Activated naive CD4-positive, alpha-beta T cell (primary cell): ENCODE measurements around the gene DCAKD.

Source experiments
- DNase-seq, 4 experiments: peaks; one replicate each; lab custom pipeline; 2025; lab: John Stamatoyannopoulos, UW

Gene DCAKD, protein sequence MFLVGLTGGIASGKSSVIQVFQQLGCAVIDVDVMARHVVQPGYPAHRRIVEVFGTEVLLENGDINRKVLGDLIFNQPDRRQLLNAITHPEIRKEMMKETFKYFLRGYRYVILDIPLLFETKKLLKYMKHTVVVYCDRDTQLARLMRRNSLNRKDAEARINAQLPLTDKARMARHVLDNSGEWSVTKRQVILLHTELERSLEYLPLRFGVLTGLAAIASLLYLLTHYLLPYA

DNA sequence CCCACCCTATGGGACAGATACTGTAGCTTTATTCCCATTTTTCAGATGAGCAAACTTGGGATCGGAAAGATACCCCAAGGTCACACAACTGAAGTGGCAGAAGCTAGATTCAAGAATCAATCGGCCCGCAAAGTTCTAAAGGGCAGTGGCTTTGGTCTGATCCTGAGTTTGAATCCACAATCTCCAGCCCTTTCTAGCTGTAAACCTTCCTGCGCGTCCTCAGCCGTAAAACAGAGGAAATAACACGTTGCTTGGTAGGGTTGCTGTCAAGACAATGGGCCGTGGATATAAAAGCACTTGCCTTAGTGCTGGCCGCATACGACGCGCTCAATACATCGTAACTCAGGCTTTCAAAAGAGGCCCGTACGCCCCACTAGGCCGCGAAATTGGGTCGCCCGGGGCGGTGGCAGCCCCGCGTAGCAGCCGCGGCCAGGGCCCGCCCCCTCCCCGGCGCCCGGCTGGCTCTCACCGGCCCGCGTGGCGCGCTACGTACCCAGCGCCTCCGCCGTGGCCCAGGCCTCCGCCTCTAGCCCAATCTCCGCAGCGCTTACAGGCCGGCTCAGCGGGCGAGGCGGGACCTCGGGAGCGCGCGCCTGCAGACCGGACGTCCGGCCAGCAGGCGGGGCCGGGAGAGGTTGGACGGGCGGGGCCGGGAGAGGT is at the start of gene DCAKD:
Gene DCAKD (minus strand): TSS at position 573 of the 660 bp plus-strand sequence. CDS start 16,747 bp downstream, outside the sequence.
- peak; percentile 59 to 84 (median 70) for DNase-seq

DNA sequence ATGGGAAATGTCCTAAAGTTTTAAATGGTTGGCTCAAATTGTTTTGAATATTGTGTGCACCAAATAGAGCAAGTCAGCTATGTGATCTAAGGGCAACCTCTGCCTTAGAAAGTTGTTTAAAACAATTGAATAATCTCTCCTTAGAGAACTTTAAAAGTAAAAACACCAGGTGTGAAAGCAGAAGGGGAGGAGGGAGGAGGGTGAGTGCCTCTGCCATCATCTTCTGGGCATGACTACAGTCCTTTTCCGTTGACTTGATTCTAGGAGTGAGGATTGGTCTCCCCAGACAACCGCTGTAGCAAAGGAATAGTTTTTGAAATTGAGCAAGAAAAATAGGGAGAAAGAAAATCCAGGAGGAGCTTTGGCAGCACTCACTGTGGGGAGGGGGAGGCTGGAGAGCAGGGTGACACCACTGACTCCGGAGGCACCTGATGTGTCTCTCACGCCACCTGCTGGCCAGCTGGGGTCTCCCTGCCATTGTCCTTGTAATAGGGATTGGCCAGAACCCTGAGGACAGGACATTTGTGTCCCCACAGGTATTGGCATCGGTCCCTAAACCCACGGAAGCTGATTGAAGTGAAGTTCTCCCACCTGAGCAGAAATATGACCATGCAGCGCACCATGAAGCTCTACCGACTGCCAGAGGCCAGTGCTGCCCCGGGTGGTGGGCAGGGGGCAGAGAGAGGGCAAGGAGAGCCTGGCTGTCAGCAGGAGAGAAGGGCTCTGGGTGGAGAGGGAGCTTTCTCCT is 47.6 kb upstream of the DCAKD start:
- peak; percentile 16 to 72 (median 54) for DNase-seq

DNA sequence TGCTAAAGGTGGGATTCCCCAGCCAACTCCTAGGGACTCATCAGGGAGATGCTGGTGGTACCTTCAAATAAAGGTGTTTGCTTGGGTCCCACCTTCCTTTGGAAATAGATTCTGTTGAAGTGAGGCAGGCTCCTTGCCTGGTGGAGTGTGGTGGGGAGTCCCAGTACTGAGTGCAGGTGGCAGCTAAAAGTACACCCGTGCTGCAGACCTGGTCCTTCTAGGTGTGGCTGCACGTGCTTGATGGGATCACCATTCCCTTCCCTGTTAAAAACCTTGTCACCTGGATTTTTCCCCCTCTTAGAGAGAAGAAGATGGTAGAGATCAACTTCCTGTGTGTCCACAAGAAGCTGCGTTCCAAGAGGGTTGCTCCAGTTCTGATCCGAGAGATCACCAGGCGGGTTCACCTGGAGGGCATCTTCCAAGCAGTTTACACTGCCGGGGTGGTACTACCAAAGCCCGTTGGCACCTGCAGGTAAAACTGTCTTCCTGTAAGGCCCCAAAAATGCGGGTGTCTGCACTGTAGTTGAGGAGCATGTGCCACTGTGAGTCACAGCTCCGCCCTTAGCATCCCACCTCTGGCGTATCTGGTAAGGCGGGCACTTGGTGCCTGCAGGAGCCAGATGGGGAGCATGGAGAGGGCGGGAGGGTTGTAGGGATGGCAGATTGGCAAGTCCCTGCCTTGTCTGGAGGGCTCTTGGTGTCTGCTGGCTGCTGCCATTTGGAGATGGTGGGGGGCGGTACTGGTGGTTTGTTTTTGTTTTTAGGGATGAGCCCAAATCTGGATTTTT is 46.8 kb upstream of the DCAKD start:
- DNase-seq = no peak

DNA sequence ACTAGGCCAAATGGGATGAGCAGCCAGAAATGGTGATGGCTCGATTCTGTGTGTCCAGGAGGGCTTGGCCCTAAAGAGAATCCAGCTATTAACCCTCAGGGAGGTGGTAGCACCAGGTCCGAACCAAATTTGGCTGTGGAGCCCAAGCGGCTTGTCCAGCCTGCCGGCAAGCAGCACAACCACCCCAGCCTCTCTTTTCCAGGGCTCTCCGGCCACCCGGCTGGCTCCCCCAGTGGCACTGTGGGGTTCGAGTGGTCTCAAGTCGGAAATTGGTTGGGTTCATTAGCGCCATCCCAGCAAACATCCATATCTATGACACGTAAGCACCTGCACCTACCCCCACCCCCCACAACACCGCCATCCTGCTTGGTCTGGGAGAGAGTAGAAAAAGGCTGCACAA is 45.5 kb upstream of the DCAKD start:
- DNase-seq = no peak

DNA sequence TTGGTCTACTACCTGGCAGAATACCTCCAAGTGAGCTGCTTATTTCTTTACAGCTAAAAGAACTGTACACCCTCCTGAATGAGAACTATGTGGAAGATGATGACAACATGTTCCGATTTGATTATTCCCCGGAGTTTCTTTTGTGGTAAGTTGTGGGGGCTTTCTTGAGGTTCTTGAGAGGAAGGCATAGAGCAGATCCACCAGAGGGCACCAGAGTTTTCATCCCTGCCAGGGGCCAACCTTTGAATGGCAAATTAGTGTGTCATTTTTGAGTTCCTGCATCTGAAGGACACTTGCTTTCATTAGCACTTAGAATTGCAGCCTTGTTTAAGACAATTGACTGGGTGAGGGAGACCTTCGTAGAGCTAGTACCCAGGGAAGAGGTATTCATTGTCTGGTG is 44.7 kb upstream of the DCAKD start:
- DNase-seq = no peak

DNA sequence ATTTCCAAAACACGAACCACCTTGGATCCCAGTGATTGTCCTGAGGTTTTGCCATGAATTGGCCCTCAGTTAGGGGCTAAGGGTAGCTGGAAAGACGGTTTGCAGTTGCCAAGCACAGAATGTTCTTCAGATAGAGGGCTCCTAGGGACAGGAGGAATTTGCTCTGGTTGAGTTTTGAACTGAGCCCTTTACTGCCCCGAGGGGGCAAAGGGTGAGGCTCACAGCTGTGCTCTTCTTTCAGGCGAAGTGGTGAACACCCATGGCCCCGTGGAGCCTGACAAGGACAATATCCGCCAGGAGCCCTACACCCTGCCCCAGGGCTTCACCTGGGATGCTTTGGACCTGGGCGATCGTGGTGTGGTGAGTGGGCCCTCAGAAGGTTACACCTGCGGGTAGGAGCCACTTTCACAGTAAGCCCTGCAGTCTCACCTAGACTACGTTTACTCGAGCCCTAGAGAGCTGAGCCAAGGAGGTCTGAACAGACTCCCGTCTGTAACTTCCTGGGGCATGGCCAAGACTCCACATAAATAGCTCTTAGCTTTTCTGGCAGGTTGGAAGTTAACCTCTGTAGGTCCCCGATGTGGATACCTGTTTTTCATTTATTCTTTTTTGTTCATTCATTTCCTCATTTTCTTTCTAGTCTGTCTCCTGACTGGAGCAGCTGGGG is 42.1 kb upstream of the DCAKD start:
- no peak for DNase-seq

DNA sequence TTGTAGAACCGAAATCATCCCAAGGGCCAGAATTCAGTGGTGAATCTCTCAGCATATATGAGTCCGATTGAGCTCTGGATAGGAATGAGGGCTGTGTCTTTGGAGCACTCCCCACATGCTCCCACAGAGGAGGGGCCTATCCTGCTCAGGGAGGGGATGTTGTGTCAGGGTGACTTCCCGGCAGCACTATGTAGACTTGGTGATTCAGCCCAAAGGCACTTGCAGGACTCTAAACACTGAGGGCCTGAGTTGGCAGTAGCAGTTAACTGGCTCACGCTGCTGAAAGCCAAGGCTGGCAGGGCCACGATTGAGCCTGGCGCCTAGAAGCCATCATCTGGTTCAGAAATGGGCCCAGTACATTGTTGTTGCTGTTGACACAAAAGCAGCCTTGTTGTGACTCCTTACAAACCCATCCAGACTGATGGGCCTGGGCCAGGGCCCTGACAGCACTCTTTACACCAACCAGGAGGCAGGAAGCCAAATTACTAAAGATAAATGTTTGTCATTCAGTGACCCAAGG is 41.5 kb upstream of the DCAKD start:
- no peak for DNase-seq

DNA sequence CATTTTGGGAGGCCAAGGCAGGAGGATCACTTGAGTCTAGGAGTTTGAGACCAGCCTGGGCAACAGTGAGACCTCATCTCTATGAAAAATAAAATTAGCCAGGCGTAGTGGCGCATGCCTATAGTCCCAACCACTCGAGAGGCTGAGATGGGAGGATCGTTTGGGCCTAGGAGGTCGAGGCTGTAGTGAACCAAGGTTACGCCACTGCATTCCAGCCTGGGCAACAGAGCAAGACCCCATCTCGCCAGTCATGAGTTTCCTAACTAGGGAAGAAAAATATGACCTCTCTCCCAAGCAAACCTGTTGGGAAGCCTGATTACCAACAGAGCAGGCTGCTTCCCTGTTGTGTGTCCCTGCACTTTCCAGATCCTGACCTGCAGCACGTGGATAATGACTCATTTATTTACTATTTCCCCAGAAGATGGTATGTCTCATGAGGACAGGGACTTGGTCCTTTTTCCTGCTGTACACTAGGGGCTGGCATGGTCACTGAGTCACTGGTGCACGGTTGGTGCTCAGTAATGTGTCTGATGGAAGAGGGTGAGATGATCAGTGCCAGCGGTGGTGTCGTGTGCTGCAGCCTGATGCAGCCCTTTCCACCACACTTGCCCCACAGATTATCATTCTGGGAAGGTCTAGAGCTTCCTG is 40.5 kb upstream of the DCAKD start:
- DNase-seq = no peak

DNA sequence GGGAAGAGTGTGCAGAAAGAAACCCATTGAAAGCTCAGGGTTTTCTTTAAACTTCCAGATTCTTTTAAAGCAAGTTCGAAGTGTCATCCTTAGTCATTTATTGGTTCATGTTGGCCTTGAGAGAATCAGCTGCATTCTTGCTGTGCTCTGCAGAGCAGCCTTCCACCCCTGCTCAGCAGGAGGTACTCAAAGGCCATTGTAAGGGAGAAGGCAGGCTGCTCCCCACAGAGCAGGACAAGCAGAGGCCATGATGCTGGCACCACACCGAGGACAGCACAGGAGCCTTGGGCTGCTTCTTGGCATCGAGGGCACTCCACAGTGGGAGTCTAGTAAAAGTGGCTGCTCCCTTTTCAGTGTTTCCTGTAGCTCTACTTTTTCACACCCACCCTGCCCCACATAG is 39.3 kb upstream of the DCAKD start:
- no peak for DNase-seq

DNA sequence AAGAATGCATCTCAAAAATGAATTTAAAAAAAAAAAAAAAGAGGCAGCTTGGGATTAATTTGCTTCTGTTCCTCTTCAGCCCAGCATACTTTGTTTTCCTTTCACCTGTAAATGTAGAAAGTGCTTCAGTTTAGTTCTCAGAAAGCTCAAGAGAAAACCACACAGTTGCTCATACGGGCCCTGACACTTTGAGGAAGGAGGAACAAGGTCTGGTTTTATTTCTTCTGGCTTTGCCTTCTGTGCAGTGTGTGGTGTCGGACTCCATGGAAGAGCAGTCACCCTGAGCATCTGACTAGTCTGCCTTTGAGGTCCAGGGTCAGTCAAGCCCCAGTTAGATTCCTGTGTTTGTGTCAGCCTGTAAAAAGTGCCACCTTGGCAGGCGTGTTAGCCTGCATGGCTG is 37.3 kb upstream of the DCAKD start:
- no peak for DNase-seq

DNA sequence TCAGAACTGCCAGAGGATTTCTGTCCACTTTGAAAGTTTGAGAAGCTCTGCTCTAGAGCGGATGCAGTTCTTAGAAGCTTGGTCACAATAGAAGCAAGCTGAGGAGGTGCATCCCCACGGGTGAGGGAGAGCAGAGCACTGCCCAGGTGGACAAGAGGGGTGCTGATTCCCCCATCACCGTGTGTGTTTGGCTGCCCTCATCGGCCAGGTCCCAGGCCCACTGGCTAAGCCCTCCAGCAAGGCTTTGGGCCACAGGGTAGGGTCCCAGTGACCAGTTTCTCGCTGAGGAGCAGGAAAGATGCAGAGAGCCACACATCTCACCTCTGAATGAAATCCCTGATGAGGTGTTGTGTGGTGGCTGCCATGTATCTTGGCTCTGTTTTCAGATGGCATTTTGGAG is 36.5 kb upstream of the DCAKD start:
- no peak for DNase-seq

DNA sequence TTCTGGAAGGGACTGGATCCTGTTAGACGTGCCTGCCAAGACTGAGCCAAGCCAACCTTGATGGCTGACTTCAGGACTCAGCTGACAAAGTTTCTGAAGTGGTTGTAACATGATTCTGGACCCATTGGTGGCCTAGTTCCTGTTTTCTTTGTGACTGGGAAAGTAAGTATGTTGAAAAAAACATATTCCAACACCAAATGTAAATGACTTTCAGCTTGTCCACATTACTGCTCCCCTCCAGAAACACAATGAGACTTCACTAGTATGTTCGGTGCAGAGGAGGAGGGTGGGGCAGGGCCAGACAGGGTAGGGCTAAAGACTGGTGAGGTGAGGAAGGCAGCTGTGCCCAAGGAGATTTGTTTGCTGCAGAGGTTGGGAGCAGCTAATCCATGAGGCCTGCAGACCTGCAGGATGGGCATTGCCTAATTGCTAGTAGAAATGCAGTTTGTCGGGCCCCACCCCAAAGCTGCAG is 36.1 kb upstream of the DCAKD start:
- DNase-seq = no peak

DNA sequence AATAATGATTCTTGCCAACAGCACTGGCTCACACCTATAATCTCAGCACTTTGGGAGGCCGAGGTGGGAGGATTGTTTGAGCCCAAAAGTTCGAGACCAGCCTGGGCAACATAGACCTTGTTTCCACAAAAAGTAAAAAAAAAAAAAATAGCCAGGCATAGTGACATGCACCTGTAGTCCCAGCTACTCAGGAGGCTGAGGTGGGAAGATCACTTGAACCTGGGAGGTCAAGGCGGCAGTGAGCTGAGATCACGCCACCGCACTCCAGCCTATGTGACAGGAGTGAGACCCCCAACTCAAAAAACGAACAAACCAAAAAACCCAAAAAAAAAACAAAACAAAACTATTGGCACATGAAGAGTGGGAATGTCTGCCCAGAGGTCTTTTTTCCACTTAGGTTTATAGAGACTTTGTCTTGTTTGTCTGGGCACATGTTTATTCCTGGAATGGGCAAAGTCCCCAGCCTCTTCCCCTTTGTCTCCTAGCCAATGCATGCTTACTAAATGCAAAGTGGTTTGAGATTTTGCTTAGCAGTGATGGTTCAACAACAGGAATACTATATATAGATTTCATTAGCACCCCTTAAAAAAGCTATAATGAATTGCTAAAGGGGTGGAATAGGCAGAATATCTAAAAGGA is 35.6 kb upstream of the DCAKD start:
- DNase-seq = no peak

DNA sequence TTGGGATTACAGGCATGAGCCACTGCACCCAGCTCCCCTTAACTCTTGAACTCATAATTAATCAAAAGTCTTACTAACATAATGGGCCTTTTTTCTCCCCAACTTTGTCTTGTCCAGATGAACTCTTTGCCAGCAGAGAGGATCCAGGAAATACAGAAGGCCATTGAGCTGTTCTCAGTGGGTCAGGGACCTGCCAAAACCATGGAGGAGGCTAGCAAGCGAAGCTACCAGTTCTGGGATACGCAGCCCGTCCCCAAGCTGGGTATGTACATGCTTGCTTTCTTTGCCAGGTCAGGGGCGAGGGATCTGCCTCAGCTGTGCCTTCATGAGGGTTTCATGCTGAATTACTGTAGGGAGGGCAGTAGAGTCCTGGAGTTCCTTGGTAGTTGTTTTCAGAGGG is 35.0 kb upstream of the DCAKD start:
- no peak for DNase-seq

DNA sequence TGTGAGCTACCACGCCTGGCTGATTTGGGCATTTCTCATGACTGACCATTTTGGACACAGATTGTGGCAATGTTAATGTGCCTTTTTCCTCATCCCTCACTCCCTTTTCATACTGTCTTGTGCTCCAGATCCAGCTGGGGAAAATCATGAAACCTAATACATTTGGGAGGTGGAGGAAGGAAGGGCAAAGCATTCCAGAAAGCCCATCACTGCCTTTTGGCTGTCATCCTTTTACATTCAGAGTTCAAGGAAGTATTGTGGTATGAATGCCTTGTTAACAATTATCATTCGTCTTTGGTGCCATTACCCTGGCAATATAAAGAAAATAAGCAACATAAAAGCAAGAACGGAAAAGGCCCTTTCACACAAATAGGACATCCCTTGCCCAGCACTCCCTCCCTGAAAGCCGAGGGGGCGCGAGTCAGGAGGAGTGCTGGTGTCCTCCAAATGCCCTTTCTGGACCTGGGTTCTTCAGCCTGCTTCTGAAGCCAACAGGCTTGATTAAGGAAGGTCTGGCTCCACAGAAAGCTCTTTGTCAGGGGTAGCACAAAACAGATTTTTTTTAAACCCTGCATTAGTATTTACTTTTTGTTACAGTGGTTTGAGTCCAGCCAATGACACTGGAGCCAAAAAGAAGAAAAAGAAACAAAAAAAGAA is 29.7 kb upstream of the DCAKD start:
- DNase-seq = no peak

DNA sequence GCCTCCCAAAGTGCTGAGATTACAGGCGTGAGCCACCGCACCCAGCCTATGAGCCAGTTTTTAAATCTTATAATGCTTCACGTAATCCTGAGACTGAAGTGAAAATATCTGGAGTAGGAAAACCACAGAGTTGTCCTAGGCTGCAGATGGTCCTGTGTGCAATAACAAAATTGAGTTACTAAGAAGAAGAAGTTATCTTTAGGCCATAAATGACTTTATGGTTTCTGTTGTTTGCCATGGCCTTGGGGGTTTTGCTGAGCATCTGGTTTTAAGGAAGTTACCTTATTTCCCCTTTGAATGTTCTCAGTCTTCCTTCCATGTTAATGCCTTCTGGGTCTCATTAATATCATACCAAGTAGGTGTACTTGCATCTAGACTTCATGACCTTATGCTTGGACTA is 26.2 kb upstream of the DCAKD start:
- DNase-seq = no peak

DNA sequence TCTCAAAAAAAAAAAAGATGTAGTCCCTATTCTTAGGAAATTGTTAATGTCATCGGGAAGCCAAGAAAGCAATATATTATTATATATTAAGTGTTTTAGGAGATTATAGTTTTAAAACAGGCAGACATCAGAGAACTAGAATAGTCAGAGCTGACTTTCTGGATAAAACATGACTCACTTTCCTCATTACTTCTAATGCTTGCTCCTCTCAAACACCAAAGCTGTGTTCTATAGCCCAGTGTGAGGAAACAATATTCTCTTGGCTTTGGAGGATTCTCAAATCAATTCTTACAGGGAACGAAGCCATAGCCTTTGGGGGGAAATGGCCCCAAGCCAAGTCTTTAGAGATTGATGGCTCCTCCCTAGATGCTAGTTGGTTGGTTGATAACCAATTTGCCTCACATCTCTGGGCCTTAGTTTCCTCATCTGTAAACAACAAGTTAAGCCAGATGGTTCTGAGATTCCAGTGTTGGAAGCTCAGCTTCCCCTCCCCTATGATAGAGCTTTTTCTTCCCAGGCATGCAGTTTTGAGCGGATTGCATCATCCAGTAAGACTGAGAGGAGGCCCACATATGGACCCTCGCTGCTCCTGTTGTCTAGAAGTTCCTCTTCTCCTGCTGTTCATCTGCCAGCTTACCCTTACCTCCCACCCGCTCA is 22.1 kb upstream of the DCAKD start:
- no peak for DNase-seq

DNA sequence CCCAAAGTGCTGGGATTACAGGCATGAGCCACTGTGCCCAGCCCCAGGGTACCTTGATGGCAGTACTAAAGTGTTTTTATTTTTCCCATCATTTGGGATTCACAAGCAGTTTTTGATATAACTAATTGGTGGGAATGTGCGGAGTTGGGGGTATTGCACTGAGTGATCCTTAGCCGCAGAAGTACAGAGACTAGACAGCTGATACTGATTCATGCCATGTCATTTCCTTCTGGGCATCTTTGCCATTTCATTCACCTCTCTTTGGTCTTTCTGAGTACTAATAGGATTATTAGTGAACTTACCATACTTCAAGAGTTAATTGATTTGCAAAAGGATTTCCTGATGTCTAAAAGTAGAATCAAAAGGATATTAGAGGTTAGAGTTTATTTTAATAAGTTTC is 19.4 kb upstream of the DCAKD start:
- no peak for DNase-seq

DNA sequence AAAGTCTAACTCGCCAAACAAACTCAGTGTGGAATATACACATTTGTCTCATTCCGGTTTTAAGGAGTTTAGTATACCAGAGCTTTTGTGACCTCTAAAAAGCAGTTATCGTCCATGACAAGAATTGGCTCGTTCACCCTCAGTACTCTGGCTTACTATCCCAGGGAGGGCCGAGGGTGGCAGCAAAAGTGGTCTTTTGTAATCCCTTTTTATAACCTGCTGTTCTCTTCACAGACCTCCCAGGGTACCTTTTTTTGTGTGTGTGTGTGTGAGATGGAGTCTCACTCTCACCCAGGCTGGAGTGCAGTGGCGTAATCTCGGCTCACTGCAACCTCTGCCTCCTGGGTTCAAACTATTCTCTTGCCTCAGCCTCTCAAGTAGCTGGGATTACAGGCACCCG is 18.6 kb upstream of the DCAKD start:
- no peak for DNase-seq
